Measurements from ENCODE around the gene ANKHD1. TPM values are rescaled to one million over a fixed set of nuclear protein-coding genes. Genes with fewer than 3 reads are reported as not detected.

The ANKHD1 gene
- total RNA-seq, 2 donors from 2014 or later, result 69.7 to 112 TPM

GRCh38 chr5:140561753-140562523 is 160.3 kb downstream of the ANKHD1 start:
- intact Hi-C loops (cut with DNase I), result loop anchor here (5.0 kb wide), 1 partner anchor 85 kb away; the partner anchor contains the start of genes IK and NDUFA2

GRCh38 chr5:140563596-140563995 is 162.0 kb downstream of the ANKHD1 start:
- intact Hi-C loops (cut with DNase I), result loop anchor here (5.0 kb wide), 1 partner anchor 84 kb away; the partner anchor contains the start of genes IK and NDUFA2
- no peak for DNase-seq (ENCODE audit: low spot score)
- Histone ChIP-seq H3K27me3 (replicated peaks; ENCODE audit: insufficient read depth) (no peaks in the 10 kb centered on the region), H3K9me3 (no peaks in the 10 kb centered on the region), H3K36me3 (no peaks in the 10 kb centered on the region), H3K4me3 (peak overlapping the region; percentile 63 to 77), H3K27ac (peak overlapping the region; percentile 91 to 96), H3K4me1 (replicated peaks) (peaks cover 6% of the 10 kb centered on the region)
- WGBS, result 56% methylated on average over 8 of the region's 8 CpGs
- TF ChIP-seq CTCF (IDR thresholded peaks at IDR 0.05), result no peak
- no peak for TF ChIP-seq POLR2AphosphoS5 (IDR thresholded peaks at IDR 0.05)
- TF ChIP-seq POLR2A (IDR thresholded peaks at IDR 0.05), result no peak

More at GRCh38 chr5:140561753-140562523, 160.3 kb downstream of the ANKHD1 start:
- Histone ChIP-seq H3K27ac (no peak overlapping the region), H3K36me3 (no peaks in the 10 kb centered on the region), H3K9me3 (no peaks in the 10 kb centered on the region), H3K27me3 (replicated peaks; ENCODE audit: insufficient read depth) (no peaks in the 10 kb centered on the region), H3K4me1 (replicated peaks) (peaks cover 6% of the 10 kb centered on the region), H3K4me3 (no peak overlapping the region)
- no peak for DNase-seq (ENCODE audit: low spot score)
- TF ChIP-seq CTCF (IDR thresholded peaks at IDR 0.05) (no peak), POLR2AphosphoS5 (IDR thresholded peaks at IDR 0.05) (no peak), POLR2A (IDR thresholded peaks at IDR 0.05) (no peak)
- 91% methylated on average over 10 of the region's 10 CpGs for WGBS

- Histone ChIP-seq H3K9me3 (no peaks in the 10 kb centered on the region), H3K4me3 (peak within 1 kb of the TSS; percentile 63 to 77), H3K27me3 (replicated peaks; ENCODE audit: insufficient read depth) (no peaks in the 10 kb centered on the region), H3K4me1 (replicated peaks) (peaks cover 6% of the 10 kb centered on the region), H3K27ac (peak within 1 kb of the TSS; percentile 91 to 96), H3K36me3 (no peaks in the 10 kb centered on the region)
- WGBS, result under 1% methylated on average over 73 of the region's 74 CpGs
- peak; percentile 86 for TF ChIP-seq POLR2A (IDR thresholded peaks at IDR 0.05)
- TF ChIP-seq CTCF (IDR thresholded peaks at IDR 0.05), result peak in 3 of 4 experiments; percentile 5 to 36 (median 31)
- peak; percentile 98 for TF ChIP-seq POLR2AphosphoS5 (IDR thresholded peaks at IDR 0.05)
- DNase-seq (ENCODE audit: low spot score), result peak; percentile 97
- intact Hi-C loops (cut with DNase I), result loop anchor here (5.0 kb wide), 1 partner anchor 83 kb away; the partner anchor contains the start of genes IK and NDUFA2
Measured at GRCh38 chr5:140564196-140565023, 162.8 kb downstream of the ANKHD1 start, which contains the start of the genes APBB3 and SLC35A4. APBB3 (minus strand) TSS chr5:140564598; CDS start chr5:140564245, 353 bp downstream. SLC35A4 (plus strand) TSS chr5:140564828; CDS start chr5:140567170, 2,342 bp downstream.

- peak overlapping the region; percentile 91 to 96 for H3K27ac ChIP-seq
- H3K4me3 ChIP-seq, result peak overlapping the region; percentile 63 to 77
- TF ChIP-seq CTCF (IDR thresholded peaks at IDR 0.05) (no peak), POLR2A (IDR thresholded peaks at IDR 0.05) (no peak), POLR2AphosphoS5 (IDR thresholded peaks at IDR 0.05) (no peak)
- no peak for DNase-seq (ENCODE audit: low spot score)
- no peaks in the 10 kb centered on the region for H3K9me3 ChIP-seq
- H3K36me3 ChIP-seq, result no peaks in the 10 kb centered on the region
- no peaks in the 10 kb centered on the region for H3K27me3 ChIP-seq (replicated peaks; ENCODE audit: insufficient read depth)
- peaks cover 6% of the 10 kb centered on the region for H3K4me1 ChIP-seq (replicated peaks)
- 3% methylated on average over 13 of the region's 13 CpGs for WGBS
- intact Hi-C loops (cut with DNase I), result no loop called here
Measured at GRCh38 chr5:140565024-140565779, 163.6 kb downstream of the ANKHD1 start.

All from prostate gland (tissue), 2 donors.